ENCODE results near the gene LRRFIP1.

The LRRFIP1 gene

DNA sequence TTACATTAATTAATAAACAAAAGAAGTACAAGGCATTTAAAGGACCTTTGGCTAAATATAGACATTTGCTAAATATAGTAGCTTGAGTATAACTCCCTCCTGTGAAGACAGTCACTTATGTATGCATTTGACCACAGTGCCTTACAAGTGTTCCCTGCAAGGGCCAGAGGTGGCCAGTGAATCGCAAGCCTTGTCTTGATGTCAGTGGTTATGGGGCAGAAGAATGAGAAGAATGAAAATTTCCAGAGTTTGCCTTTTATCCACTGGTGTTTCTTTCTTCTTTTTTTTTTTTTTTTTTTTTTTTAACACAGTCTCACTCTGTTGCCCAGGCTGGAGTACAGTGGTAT lies 1.8 kb downstream of the LRRFIP1 start:
- TF ChIP-seq CTCF (IDR thresholded peaks at IDR 0.05; ENCODE audit: borderline replicate concordance, extremely low read depth, low read length, poor library complexity, severe bottlenecking) (no peak), EZH2 (IDR thresholded peaks at IDR 0.05; ENCODE audit: borderline replicate concordance, low read depth, low read length, severe bottlenecking) (no peak)
- Histone ChIP-seq H3K9ac (ENCODE audit: low read depth, low read length) (no peak overlapping the region), H2AFZ (ENCODE audit: low read depth, low read length) (no peak overlapping the region), H3K36me3 (ENCODE audit: insufficient read depth, low read length) (no peaks in the 10 kb centered on the region), H3K4me2 (ENCODE audit: insufficient read depth, low read length) (no peak overlapping the region), H3K27me3 (ENCODE audit: insufficient read depth, low read length, poor library complexity) (no peaks in the 10 kb centered on the region), H3K4me3 (ENCODE audit: low read depth in 1 of 2, low read length in 2 of 2) (no peak overlapping the region), H3K4me1 (ENCODE audit: insufficient read depth, low read length) (no peaks in the 10 kb centered on the region), H3K79me2 (ENCODE audit: insufficient read depth, low read length) (no peaks in the 10 kb centered on the region), H3K27ac (ENCODE audit: low read length) (no peak overlapping the region), H3K9me3 (ENCODE audit: insufficient read depth, low read length, severe bottlenecking) (no peaks in the 10 kb centered on the region), H4K20me1 (ENCODE audit: insufficient read depth, low read length) (0 out of 2 replicates have a peak, but pooled peaks cover 4% of the 10 kb centered on the region)
- ATAC-seq (ENCODE audit: insufficient read depth, low read depth) (no peak), DNase-seq (no peak)

DNA sequence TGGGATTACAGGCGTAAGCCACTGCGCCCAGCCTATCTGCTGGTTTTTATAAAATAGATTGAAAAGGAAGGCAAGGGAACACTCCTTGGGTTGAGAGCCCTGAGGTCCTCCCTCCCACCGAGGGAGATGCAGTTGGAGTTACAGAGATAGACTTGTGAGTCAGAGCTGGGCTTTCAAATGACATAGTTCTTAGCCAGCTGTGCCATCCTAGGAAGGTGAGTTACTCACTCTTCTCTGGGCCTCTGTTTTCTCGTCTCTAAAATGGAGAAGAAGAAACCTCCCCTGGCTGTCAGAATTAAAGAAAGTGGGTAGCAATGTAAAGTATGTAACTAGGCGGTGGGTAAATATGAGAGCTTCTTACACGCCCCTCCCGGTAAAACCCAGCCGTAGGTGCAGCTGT lies 2.4 kb downstream of the LRRFIP1 start:
- Histone ChIP-seq H3K9ac (ENCODE audit: low read depth, low read length) (no peak overlapping the region), H2AFZ (ENCODE audit: low read depth, low read length) (no peak overlapping the region), H4K20me1 (ENCODE audit: insufficient read depth, low read length) (0 out of 2 replicates have a peak, but pooled peaks cover 4% of the 10 kb centered on the region), H3K4me3 (ENCODE audit: low read depth in 1 of 2, low read length in 2 of 2) (no peak overlapping the region), H3K36me3 (ENCODE audit: insufficient read depth, low read length) (no peaks in the 10 kb centered on the region), H3K4me1 (ENCODE audit: insufficient read depth, low read length) (no peaks in the 10 kb centered on the region), H3K27ac (ENCODE audit: low read length) (no peak overlapping the region), H3K27me3 (ENCODE audit: insufficient read depth, low read length, poor library complexity) (peaks cover under 1% of the 10 kb centered on the region), H3K9me3 (ENCODE audit: insufficient read depth, low read length, severe bottlenecking) (no peaks in the 10 kb centered on the region), H3K79me2 (ENCODE audit: insufficient read depth, low read length) (no peaks in the 10 kb centered on the region), H3K4me2 (ENCODE audit: insufficient read depth, low read length) (no peak overlapping the region)
- no peak for TF ChIP-seq CTCF (IDR thresholded peaks at IDR 0.05; ENCODE audit: borderline replicate concordance, extremely low read depth, low read length, poor library complexity, severe bottlenecking)
- TF ChIP-seq EZH2 (IDR thresholded peaks at IDR 0.05; ENCODE audit: borderline replicate concordance, low read depth, low read length, severe bottlenecking): no peak
- DNase-seq (no peak), ATAC-seq (ENCODE audit: insufficient read depth, low read depth) (no peak)

DNA sequence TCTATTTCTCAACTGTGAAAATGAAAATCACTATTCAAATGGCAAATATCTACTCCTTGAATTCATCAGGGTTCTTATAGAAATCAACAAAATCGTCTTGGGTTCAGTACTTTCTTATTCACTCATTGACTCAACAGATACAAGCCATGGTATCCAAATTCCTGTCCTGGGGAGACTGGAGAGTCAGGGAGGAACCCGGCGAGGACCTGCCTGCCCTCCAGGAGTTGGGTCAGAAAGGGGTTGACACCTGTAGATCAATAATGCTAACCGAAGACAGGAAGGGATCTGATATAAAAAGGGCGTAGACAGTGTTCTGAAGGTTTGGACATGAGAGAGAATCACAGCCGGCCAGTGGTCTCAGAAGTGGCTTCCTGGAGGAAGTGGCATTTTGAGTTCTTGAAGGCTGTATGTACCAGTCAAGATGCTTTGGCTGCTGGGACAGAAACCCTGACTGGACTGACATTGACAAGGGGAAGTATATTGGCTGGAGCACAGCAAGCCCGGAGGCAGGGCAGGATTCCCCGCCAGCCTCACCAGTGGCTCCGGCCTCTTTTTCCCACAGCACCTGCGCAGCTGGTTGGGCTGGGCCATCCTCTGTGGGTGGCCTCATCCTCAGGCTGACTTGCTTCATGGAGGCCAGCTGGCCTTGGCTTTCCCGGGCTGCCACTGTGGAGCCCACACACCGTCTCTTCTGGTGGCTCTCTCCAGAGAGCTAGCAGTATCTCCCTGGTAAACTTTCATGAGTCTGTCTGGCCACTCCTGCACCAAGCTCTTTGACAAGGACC lies 3.0 kb downstream of the LRRFIP1 start:
- H2AFZ ChIP-seq (ENCODE audit: low read depth, low read length): no peak overlapping the region
- H3K27ac ChIP-seq (ENCODE audit: low read length): no peak overlapping the region
- no peak overlapping the region for H3K9ac ChIP-seq (ENCODE audit: low read depth, low read length)
- no peaks in the 10 kb centered on the region for H3K79me2 ChIP-seq (ENCODE audit: insufficient read depth, low read length)
- ATAC-seq (ENCODE audit: insufficient read depth, low read depth) (no peak), DNase-seq (no peak)
- H3K36me3 ChIP-seq (ENCODE audit: insufficient read depth, low read length): no peaks in the 10 kb centered on the region
- H3K4me3 ChIP-seq (ENCODE audit: low read depth in 1 of 2, low read length in 2 of 2): no peak overlapping the region
- TF ChIP-seq EZH2 (IDR thresholded peaks at IDR 0.05; ENCODE audit: borderline replicate concordance, low read depth, low read length, severe bottlenecking) (no peak), CTCF (IDR thresholded peaks at IDR 0.05; ENCODE audit: borderline replicate concordance, extremely low read depth, low read length, poor library complexity, severe bottlenecking) (no peak)
- no peaks in the 10 kb centered on the region for H3K9me3 ChIP-seq (ENCODE audit: insufficient read depth, low read length, severe bottlenecking)
- H3K27me3 ChIP-seq (ENCODE audit: insufficient read depth, low read length, poor library complexity): peaks cover 3% of the 10 kb centered on the region
- no peak overlapping the region for H3K4me2 ChIP-seq (ENCODE audit: insufficient read depth, low read length)
- H4K20me1 ChIP-seq (ENCODE audit: insufficient read depth, low read length): 0 out of 2 replicates have a peak, but pooled peaks cover 4% of the 10 kb centered on the region
- no peaks in the 10 kb centered on the region for H3K4me1 ChIP-seq (ENCODE audit: insufficient read depth, low read length)
